Measurements from ENCODE around the gene RAD50.

The RAD50 gene

DNA sequence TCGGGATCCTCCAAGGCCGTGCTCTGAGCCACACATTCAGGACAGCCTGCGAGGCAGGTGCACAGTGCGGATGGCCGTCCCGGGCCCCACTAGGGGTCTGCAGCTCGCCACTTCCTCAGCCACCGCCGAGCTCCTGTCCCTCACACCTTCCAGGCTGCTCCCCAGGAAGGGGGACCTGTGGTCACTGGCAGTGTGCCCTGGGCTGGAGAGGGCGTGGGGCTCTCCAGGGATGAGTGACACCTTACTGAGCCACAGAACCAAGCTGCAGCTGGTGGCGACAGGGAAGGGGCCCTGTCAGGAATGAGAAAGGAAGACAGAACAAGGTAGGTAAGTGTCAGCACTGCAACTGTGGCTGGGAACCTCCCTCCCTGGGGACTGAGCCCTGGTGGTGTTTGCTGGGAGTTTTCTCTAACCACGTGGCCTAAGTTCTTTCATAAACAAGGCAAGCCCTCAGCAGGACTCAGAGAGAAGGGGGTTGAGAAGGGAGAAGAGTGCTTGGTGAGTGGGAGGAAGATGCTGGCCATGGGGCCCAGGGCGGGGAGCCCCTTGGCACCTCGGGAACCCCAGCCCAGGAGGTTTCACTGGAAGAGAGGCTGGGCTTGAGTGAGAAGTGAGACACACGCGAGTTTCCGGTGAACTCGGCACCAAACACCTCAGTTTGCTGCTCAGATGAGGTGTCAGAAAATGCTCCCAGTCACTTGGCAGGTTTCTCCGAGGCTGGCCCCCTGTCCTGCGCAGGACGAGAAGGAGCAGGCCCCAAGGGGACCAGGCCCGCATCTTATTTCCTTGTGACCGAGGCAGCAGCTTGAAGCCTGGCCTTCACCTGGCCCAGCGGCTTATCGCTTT is 106.4 kb downstream of the RAD50 start:
- DNase-seq: no peak

GRCh38 chr5:132663771-132664695 is 107.3 kb downstream of the RAD50 start:
- DNase-seq: no peak

GRCh38 chr5:132664696-132665209 is 108.0 kb downstream of the RAD50 start:
- no peak for DNase-seq

DNA sequence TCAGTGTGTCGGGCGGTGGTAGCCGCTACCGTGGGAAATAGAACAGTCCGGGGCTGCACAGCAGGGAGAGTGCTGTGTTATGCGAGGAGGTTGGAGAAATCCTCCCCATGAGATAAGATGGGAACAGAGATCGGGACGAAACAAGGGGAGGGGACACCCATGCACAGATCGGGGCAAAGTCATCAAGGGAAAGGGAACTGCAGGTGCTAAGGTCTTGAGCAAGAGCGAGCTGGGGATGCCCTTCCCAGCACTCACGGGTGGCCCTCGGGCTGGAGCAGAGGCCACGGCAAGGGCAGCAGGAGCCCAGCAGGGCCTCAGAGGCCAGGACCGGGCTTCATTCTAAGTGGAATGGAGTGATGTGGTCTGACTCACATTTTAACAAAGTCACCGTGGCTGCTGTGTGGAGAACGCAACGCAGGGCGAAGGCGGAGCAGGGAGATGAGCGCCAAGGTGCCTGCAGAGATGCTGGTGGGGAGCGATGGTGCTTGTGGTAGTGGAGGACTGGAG is 108.8 kb downstream of the RAD50 start:
- DNase-seq: no peak

DNA sequence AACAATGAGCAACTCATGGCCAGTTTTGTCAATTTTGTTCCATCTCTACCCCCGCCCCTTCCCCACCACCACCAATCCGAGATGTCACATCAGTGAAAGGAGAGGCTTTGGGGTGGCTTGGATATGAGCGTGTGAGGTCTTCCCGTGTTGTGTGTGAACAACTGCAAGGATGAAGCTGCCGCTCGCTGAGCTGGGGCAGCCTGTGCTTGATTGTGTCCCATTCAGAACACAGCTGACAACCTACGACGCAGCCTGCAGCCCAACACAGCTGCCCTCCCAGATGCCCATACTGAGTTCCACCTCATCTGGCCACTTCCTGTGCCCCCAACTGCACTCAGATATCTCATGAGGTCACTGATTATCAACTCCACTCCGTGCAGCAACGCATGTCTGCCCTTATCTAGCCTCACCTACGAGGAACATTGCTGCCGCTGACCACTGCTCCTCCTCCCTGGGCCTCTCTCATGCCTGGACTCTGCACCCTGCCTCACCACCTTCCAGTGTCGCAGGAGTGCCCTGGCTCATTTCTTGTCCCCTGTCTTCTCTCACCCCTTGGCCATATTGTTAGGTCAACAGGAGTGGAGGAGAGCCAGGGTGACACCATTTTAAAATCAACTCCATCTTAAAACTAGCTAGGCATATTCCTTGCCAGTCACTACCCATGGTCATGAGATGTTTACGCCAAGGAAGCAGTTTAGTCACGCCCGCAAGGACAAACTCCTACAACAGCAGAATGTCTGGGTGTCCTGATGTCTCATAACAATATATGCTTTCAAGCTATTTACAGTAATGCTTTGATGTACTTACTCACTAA is 109.7 kb downstream of the RAD50 start:
- DNase-seq: no peak

DNA sequence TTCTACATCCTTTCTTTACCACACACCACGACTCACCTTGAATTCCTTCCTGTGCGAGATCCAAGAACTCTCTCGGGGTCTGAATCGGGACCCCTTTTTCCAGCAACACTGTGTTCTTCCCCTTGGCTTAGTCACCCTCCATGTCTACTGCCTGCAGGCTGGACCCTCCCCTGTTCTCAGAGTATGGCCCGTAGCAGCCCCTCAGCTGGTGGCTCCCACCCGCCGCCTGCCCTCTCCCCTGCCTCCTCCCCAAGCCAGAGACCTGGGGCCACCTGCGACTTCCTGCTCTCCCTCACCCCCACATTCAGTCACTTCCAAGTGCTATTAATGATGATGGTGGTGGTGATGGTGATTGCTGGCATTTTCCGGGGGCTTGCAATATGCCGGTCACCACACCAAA is 110.5 kb downstream of the RAD50 start:
- DNase-seq: no peak

DNA sequence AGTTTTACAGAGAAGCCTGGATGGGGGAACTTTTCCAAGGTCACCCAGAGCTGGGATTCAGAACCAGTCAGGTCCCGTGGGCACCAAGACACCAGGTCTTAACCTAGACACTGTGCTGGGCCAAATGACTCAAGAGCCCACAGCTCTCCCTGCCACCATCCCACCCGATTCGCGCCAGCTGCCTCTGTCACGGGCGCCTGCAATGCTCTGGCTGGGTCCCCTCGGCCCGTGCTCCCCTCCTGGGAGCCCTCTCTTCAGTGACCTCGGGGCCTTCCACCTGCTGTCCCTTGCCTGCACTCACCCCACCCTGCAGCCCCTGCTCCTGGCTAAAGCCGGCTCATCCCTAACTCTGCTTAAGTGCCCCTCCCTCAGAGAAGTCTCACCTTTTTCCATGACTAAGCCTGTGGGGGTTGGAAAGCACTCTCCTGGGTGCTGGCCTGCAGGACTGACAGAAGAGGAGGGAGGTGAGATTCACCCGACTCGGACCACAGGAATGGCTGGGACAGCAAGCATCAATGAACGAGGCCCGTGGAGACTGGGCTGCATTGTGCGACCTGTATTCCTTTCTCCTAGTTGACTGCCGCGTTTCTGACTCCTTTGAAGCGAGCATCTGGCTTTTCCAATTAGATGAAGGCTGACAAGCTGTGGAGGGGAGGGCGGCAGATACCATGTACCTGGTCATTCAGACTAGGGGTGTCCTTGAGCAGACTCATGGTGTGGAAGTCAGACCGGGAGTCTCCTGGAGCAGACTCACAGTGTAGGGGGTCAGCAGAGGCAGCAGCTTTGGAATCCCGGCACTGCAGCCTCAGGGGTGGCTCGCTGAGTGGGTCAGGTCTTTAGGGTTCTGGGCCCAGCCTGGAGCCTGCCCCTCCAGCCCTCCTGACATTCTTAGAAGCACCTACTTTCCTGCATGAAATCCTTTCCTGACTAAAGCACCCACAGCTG is 111.3 kb downstream of the RAD50 start:
- no peak for DNase-seq

DNA sequence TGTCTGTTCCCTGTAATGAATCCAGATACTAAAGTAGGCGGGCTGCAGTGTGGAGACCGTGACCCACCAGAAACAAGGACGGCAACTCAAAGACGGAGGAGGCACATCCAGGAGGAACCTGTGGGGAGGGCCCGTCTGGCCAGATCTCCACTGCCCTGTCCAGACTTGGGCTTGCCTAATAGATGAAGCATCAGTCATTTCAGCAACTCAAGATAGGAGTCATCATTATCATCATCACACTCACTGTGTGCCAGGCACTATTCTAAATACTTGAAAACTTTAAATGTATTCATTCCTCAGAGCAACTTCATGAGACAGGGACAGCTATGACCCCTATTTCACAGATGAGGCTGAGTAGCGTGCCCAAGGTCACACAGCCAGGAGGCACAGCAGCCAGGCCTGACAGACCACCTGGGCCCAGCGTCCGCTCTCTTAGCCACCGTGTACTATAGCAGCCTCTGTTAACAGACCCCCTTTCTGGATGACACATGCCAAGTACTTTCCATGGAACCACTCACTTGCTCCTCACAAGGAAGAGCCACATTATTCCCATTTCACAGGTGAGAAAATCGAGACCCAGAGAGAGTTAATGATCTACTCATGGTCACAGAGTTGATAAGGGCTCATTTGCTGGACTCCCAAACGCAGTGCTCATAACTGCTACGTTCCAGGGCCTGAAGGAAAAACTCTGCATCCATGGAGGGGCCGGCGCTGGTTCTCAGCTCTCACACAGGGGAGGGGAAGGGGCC is 112.1 kb downstream of the RAD50 start:
- DNase-seq: no peak

GRCh38 chr5:132669455-132669820 is 112.7 kb downstream of the RAD50 start:
- DNase-seq: no peak

GRCh38 chr5:132669966-132670882 is 113.4 kb downstream of the RAD50 start:
- no peak for DNase-seq

- DNase-seq: no peak
These were observed 114.2 kb downstream of the RAD50 start for GRCh38 chr5:132671000-132671399.

DNA sequence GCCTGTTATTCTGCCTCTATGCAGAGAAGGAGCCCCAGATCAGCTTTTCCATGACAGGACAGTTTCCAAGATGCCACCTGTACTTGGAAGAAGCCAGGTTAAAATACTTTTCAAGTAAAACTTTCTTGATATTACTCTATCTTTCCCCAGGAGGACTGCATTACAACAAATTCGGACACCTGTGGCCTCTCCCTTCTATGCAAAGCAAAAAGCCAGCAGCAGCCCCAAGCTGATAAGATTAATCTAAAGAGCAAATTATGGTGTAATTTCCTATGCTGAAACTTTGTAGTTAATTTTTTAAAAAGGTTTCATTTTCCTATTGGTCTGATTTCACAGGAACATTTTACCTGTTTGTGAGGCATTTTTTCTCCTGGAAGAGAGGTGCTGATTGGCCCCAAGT is 116.7 kb downstream of the RAD50 start:
- DNase-seq: no peak

GRCh38 chr5:132673939-132674630 is 117.3 kb downstream of the RAD50 start, which contains the start of gene IL4:
IL4 (plus strand) TSS chr5:132673989; CDS start chr5:132674051, 62 bp downstream.
- no peak for DNase-seq

DNA sequence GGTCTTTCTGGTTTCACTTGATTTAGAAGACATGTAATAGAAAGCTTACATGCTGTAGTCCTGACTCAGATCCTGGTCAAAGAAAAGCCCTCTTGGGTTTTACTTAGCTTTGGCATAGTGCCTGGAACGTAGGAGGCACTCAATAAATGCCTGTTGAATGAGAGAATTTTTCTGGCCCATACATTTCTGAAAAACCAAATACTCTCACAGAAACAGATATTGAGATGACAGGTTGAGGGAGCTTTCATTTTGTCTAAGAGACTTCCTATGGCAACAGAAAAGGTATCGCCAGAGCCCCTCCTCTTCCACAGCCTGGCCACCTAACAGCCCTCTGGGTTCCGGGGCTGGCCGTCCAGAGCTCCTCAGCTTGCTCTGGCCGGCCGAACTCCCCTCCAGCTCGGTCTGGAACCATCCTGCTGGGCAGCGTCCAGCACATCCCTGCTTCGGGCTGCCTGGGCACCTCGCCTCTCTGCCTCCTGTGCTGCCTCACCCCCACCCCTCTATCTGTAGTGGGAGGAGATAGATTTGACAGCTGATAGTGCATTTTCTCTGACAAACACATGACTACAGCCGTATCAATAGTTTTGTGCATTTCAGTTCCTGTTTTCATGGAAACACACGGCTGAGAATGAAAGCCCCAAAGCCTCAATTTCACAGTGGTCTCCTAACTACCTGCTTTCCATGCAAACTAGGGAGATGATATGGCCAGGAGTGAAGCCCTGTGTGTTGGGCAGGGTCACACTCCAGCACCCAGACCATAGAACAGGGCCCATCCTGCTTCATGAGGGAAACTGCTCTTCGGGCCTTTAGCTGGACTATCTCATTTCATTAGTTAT is 118.1 kb downstream of the RAD50 start:
- no peak for DNase-seq

- no peak for DNase-seq
These were observed 119.3 kb downstream of the RAD50 start for GRCh38 chr5:132675936-132676689.

DNA sequence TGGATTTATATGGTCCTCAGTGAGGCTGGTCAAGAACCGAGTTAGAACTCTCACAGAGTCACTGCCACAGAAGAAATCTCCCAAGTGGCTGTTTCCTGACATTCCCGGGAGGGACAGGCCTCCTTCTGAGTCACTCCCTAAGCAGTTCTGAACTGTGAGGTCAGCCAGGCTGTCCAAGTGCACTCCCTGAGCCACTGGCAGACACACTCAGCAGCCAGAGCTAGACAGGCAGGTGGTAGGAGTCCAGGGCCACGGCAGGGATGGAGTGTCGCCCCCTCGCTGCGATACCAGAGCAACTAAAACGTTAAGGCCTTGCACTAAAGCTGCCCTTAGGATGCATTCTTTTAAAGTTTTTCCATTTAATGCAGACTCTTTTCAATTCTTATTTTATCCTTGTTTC is 120.4 kb downstream of the RAD50 start:
- DNase-seq: no peak
